Stomach (tissue), 4 donors: ENCODE results near the gene IQUB.

Experiments used
- POLR2AphosphoS5 ChIP-seq, 3 donors: sonication (generic); formaldehyde crosslinking; IDR thresholded peaks; one replicate each; pipeline ENCODE4 v1.6.1; 2016; ENCODE audit warnings: antibody characterized with exemption in 3 of 3
- TF ChIP-seq, protein P1 (sequence below), 7 experiments: fragments of 450-650 bp in 4 of 7; fragments of 200-600 bp in 3 of 7; sonication (generic) in 3 of 7; IDR thresholded peaks; one replicate each; pipeline ENCODE4 v1.5.1; 2016 to 2019; ENCODE audit warnings: antibody characterized with exemption in 7 of 7, control low read depth in 2 of 7, mild to moderate bottlenecking in 1 of 7

DNA sequence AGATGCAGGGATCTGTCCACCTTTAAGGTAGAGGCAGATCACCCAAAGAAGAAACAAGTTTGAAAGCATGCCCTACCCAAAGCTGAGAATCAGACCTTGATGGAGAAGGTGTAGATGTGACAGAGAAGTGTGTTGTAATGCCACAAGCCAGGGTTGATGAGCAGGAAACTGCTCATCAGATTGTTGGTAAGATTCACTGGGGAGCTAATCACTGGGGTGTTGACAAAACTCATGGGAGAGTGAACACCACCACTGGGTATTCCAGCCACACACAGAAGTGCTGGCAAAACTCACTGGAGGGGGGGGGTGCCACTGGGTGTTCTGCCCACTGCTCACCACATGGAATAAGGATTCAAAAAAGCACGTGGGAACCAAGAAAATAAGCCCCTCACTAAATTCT, 95.2 kb downstream of the IQUB start:
- TF ChIP-seq, protein P1, sequence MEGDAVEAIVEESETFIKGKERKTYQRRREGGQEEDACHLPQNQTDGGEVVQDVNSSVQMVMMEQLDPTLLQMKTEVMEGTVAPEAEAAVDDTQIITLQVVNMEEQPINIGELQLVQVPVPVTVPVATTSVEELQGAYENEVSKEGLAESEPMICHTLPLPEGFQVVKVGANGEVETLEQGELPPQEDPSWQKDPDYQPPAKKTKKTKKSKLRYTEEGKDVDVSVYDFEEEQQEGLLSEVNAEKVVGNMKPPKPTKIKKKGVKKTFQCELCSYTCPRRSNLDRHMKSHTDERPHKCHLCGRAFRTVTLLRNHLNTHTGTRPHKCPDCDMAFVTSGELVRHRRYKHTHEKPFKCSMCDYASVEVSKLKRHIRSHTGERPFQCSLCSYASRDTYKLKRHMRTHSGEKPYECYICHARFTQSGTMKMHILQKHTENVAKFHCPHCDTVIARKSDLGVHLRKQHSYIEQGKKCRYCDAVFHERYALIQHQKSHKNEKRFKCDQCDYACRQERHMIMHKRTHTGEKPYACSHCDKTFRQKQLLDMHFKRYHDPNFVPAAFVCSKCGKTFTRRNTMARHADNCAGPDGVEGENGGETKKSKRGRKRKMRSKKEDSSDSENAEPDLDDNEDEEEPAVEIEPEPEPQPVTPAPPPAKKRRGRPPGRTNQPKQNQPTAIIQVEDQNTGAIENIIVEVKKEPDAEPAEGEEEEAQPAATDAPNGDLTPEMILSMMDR (IDR thresholded peaks at IDR 0.05), result no peak
- TF ChIP-seq POLR2AphosphoS5 (IDR thresholded peaks at IDR 0.05), result no peak
